CD4-positive, alpha-beta T cell treated with Interleukin-6 at 100 ng/mL for 8 hours (primary cell): ENCODE results near the gene GYG1.
A peak's percentile ranks its signal among the peaks of the same experiment; 100 is the strongest.

Experiments
- DNase-seq: peaks from one replicate; pipeline ENCODE4 v3.0.0-alpha.2; 2020; ENCODE audit warnings: mixed read lengths, low spot score

Gene GYG1

DNA sequence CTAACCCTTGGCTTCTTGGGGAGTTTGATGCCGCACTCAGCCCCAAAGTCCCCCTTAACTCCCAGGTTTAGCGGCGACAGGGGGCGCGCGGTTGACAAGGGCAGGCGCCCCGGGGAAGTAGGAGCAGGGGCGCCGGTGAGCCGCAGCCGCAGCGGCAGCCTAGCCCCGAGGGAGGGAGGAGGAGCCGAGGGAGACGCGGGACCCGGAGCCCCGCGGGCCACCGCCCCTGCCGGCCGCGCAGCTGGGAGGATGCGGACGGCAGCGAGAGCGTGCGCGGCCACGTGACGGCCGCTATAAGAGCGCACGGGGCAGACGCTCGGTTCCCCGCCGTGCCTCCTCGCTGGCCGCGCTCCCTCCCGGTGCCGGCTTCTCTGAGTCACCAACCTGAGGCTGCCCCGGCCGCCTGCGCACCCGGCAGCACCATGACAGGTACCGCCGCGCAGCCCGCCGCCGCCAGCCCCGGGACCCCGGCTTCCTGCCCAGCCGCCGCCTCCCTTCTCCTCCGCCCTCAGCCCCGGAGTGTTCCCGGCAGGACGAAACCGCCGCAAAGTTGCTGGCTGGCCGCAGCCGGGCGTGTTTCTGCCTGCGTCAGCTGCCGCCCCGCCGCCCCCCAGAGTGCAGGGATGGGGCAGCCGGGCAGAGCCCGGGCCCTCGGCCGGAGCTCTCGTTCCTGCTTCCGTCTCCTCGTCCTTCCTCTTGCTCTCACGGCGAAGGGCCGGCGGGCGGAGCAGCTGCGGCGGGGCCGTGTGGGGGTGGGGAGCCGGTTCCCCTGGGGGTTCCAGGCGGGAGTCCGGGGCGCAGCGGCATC lies at the start of gene GYG1:
GYG1 (plus strand) TSS at position 322 of the 808 bp plus-strand sequence; CDS start at position 423, 101 bp downstream.
- DNase-seq = peak; percentile 80

DNA sequence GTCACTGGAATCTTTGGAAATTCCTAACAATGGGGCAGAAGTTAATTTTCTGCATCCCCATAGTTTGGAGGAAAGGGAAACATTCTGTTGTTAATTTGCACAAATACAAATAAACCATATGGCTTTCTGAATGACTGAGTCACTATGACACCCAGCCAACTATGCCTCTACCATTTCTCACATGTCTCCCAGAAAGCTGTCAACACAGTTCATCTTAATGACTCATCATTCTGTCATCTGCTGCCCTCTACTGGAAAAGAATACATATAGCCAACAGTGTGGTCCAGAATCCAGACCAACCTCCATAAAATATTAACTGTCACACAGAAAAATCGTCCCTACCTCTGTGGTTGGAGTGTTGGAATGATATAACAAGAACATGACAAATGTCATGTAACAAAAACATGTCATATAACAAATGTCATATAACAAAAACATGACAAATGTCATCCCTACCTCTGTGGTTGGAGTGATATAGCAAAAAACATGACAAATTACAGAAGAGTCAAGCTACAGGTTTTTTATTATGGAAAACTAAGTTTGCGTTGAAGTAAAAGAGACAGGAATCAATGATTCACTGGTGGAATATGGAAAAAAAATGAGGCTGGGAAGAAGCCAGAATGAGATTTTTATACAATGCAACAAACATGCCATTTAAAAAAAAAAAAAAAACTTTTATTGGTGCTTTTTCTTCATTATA lies 47.7 kb upstream of the GYG1 start:
- peak; percentile 40 for DNase-seq

- no peak for DNase-seq
Measured at GRCh38 chr3:148945116-148945515, 46.2 kb upstream of the GYG1 start.

DNA sequence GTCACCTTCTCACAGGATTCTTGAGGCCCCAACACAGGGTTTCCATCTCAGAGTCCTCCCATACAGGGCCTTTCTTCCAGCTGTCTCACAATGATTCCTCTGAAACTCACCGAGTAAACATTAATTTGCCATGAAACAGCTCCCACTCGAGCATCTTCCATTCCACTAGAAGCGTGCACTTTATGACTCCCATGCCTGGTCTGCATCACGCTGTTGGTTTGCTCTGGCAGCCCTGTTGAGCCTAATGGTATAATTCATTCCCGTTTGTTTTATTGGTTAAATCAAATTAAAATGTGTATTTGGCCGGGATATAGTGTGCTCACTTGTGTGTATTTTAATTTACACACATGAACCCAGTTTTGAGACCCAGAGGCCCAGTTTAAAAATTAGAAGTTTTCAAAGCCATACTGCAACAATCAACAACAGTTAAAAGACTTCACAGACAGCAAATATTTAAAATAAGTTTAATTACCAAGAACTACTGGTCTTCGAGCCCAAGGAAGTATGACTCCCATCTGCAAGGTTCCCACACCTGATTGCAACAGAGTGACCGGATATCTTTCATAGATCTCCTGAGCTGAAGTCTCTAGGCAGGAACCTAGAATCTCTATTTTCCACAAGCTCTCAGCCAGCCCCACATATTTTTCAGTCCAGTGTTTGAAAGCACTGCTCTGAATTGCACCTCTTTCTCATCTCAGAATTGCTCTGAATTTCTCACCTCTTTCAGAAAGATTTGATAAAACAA lies 42.3 kb upstream of the GYG1 start:
- DNase-seq = no peak

DNA sequence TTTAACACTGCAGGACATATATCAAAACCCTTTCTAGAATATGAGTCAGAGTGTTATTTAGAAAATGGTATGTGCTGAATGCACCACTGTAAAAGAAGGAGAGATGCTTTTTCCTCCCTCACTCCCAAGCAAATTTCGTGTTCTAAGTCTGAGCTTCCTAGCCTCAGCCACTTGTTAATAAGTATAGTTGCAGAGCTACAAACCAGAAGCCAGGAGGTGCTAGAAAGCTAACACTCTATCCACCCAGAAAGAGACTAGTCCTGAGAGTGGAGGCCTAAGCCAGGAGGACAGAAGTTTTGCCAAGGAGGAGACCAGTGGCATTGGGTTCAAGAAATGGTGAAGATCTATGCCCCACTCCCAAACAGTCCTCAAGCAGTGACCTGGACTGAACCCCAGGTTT lies 40.5 kb upstream of the GYG1 start:
- DNase-seq = no peak

- no peak for DNase-seq
Measured at GRCh38 chr3:148951599-148952361, 39.6 kb upstream of the GYG1 start.

GRCh38 chr3:148953094-148953493 lies 38.2 kb upstream of the GYG1 start:
- DNase-seq = no peak

GRCh38 chr3:148954981-148955380 lies 36.4 kb upstream of the GYG1 start:
- no peak for DNase-seq

GRCh38 chr3:148955544-148956346 lies 35.6 kb upstream of the GYG1 start:
- DNase-seq = peak; percentile 18

DNA sequence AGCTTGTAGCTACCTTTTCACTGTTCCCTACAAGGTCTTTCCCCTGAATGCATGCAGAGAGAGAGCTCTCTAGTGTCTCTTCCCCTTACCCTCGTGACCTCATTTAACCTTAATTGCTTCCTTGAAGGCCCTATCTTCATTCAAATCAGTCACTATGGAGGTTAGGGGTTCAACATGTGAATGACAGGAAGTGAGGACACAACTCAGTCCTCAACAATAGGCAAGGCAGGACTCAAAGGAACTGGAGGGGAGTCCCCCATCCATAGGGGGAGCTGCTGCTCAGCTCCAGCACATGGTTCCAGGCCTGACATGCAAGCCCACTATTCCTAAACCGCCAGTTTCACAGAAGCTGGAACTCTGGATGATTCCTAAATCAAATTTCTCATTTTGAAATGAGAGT lies 33.8 kb upstream of the GYG1 start:
- no peak for DNase-seq

GRCh38 chr3:148958696-148959095 lies 32.6 kb upstream of the GYG1 start:
- no peak for DNase-seq

DNA sequence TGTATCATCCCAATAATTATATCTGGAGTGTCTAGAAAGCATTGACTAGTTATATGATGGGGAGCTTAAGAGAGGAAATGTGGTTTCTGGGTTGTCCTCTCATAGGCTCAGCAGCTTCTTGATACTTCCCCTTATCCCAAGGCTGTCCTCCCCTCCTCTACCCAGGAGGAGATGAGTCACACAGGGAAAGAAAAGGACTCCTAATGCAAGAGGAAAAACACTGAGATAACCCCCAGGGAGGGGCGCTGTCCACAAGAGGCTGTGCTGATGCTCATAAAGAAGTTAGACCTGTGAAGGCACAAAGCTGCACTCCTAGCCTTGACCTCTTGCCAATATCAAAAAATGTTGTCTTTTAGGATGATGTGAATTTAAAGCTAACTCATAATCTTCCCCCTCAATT lies 28.8 kb upstream of the GYG1 start:
- no peak for DNase-seq

GRCh38 chr3:148964809-148965208 lies 26.5 kb upstream of the GYG1 start:
- DNase-seq = no peak

- DNase-seq = no peak
Measured at GRCh38 chr3:148968321-148968720, 23.0 kb upstream of the GYG1 start.

DNA sequence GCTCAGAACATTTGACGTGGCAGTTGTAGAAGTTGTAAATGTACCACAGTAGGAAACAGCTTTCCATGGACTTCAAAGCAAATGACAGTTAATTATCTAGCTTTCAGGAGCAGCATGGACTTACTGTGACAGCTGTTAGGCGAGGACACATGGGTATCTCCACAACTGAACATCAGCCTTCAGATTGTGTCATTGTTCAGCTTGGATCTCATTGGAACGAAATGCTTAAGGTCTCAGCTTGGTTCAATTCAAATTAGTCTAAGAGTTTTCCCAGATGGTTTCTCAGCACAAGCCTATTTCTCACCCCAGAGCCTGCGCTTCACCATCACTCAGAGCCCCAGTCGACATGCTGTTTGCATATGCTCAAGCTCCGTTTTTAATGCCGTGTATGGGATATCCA lies 21.1 kb upstream of the GYG1 start:
- no peak for DNase-seq

GRCh38 chr3:148971401-148972163 lies 19.8 kb upstream of the GYG1 start:
- no peak for DNase-seq

DNA sequence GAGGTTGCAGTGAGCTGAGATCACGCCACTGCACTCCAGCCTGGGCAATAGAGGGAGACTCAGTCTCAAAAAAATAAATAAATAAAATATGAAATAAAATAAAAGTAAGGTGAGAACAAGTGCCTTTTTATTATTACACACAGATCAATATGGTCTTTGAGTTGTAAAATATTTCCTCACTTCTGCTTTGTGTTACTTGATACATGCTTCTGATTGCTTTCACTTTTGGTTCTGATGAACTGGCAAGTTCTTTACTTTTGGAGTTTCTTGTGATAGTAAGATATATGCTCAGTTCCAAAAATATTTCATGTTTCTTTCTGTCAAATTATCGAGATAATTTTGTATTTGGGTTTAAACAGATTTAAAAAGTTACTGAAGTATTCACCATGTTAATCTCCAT lies 16.6 kb upstream of the GYG1 start:
- DNase-seq = no peak

DNA sequence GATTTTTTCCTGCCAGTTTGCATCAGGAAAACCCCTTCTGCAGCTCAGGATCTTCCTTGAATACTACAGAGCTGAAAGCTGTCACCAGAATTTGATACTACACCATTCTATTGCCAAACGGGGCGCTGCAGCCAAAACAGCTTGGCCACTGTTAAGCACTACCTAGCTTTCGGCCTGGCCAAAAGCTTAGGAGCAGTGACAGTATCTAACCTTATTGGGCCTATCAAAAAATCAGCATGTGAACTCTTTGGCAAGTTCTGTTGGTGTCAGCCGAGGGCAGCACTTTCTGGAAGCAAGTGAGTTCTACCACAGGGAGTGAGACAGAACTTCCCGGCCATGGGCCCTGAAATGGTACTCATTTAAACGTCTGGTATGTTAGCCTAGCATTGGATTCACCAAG lies 16.1 kb upstream of the GYG1 start:
- no peak for DNase-seq

GRCh38 chr3:148975696-148976095 lies 15.6 kb upstream of the GYG1 start:
- no peak for DNase-seq

DNA sequence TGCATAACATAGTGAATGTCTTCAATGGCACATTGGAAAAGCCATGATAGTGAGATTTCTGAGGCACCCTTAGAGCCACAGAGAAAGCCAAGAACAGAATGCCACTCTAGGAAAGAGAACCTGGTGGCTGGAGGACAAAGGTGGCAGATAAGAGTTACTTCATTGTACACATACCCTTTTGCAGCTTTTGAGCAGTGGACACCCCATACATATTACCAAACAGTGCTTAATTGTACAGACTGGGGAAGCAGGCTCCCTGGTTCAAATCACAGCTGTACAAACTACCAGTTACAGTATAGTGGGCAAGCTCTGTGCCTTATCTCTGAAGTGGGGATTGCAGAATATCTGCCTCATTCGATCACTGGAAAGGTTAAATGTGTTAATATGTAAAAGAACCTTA lies 10.1 kb upstream of the GYG1 start:
- no peak for DNase-seq
